ENCODE data around the gene EHD3.

Gene EHD3

GRCh38 chr2:31248139-31248538 lies 14.2 kb downstream of the EHD3 start:
- no peak for DNase-seq (ENCODE audit: low read depth, low spot score)
- POLR2A ChIA-PET, result no interaction called here
- H3K4me3 ChIP-seq (ENCODE audit: low read depth, low read length), result no peak overlapping the region
- CTCF ChIA-PET, result no interaction called here
- TF ChIP-seq CTCF (IDR thresholded peaks at IDR 0.05; ENCODE audit: insufficient read depth, low read length, missing control alignments), result no peak

- DNase-seq (ENCODE audit: low read depth, low spot score), result no peak
- ChIA-PET POLR2A (no interaction called here), CTCF (interaction anchor here (1.6 kb wide), 1 partner anchor 10 kb away, joined by 3 read pairs; no protein-coding TSS in a partner anchor)
- TF ChIP-seq CTCF (IDR thresholded peaks at IDR 0.05; ENCODE audit: insufficient read depth, low read length, missing control alignments), result no peak
- H3K4me3 ChIP-seq (ENCODE audit: low read depth, low read length), result no peak overlapping the region
Measured at GRCh38 chr2:31249009-31249690, 15.2 kb downstream of the EHD3 start.

GRCh38 chr2:31251018-31251417 lies 17.1 kb downstream of the EHD3 start:
- ChIA-PET POLR2A (no interaction called here), CTCF (no interaction called here)
- no peak for TF ChIP-seq CTCF (IDR thresholded peaks at IDR 0.05; ENCODE audit: insufficient read depth, low read length, missing control alignments)
- H3K4me3 ChIP-seq (ENCODE audit: low read depth, low read length), result no peak overlapping the region
- DNase-seq (ENCODE audit: low read depth, low spot score), result no peak

- no peak for DNase-seq (ENCODE audit: low read depth, low spot score)
- ChIA-PET POLR2A (no interaction called here), CTCF (no interaction called here)
- TF ChIP-seq CTCF (IDR thresholded peaks at IDR 0.05; ENCODE audit: insufficient read depth, low read length, missing control alignments), result no peak
- H3K4me3 ChIP-seq (ENCODE audit: low read depth, low read length), result no peak overlapping the region
Measured at GRCh38 chr2:31251851-31252250, 17.9 kb downstream of the EHD3 start.

GRCh38 chr2:31253356-31254131 lies 19.6 kb downstream of the EHD3 start:
- CTCF ChIA-PET, result interaction anchor here (0.7 to 1.6 kb wide), 4 partner anchors 16 to 373 kb away, joined by 3 to 5 read pairs (median 3); no protein-coding TSS in a partner anchor
- H3K4me3 ChIP-seq (ENCODE audit: low read depth, low read length), result no peak overlapping the region
- no peak for DNase-seq (ENCODE audit: low read depth, low spot score)
- TF ChIP-seq CTCF (IDR thresholded peaks at IDR 0.05; ENCODE audit: insufficient read depth, low read length, missing control alignments), result no peak
- POLR2A ChIA-PET, result no interaction called here
